Fibroblast of lung (primary cell): ENCODE results near the gene AKAP7. TPM values are rescaled to one million over a fixed set of nuclear protein-coding genes. Genes with fewer than 3 reads are reported as not detected.

Experiments used
- DNase-seq, 2 donors: peaks; one replicate each; pipeline versions ENCODE4 v3.0.0 to v3.0.0-alpha.2; 2010; ENCODE audit warnings: low read depth in 2 of 2
- H2AFZ ChIP-seq: 2 replicates; pipeline ENCODE4 v1.5.1; 2012; ENCODE audit warnings: low read length, control low read depth, inconsistent platforms
- H3K27ac ChIP-seq: 2 replicates; pipeline ENCODE4 v1.5.1; 2011; ENCODE audit warnings: low read length, control low read depth; ENCODE audit not compliant: insufficient read depth
- H3K27me3 ChIP-seq: 2 replicates; pipeline ENCODE4 v1.5.1; 2011; ENCODE audit warnings: mild to moderate bottlenecking, low read length; ENCODE audit not compliant: control insufficient read depth, insufficient read depth
- H3K36me3 ChIP-seq: 2 replicates; pipeline ENCODE4 v1.5.1; 2011; ENCODE audit warnings: low read length; ENCODE audit not compliant: control insufficient read depth, insufficient read depth
- H3K4me1 ChIP-seq: 2 replicates; pipeline ENCODE4 v1.5.1; 2011; ENCODE audit warnings: low read length; ENCODE audit not compliant: control insufficient read depth, insufficient read depth; ENCODE audit errors: extremely low read depth
- H3K4me2 ChIP-seq: 2 replicates; pipeline ENCODE4 v1.5.1; 2011; ENCODE audit warnings: low read length, control low read depth; ENCODE audit not compliant: insufficient read depth; ENCODE audit errors: extremely low read depth
- H3K4me3 ChIP-seq, 4 experiments: fragments of 200-600 bp in 1 of 4; sonication (generic) in 1 of 4; replicated peaks in 1 of 4; 2 replicates each; pipeline ENCODE4 v1.5.1; 2011 to 2016; ENCODE audit warnings: low read length in 4 of 4, low read depth in 3 of 4, mild to moderate bottlenecking in 3 of 4, control low read depth in 2 of 4, inconsistent platforms in 1 of 4, mixed read lengths in 1 of 4; ENCODE audit not compliant: insufficient read depth in 1 of 4; ENCODE audit errors: control extremely low read depth in 1 of 4
- H3K79me2 ChIP-seq: 2 replicates; pipeline ENCODE4 v1.5.1; 2012; ENCODE audit warnings: mild to moderate bottlenecking, low read length, inconsistent platforms; ENCODE audit not compliant: control insufficient read depth, insufficient read depth
- H3K9ac ChIP-seq: 2 replicates; pipeline ENCODE4 v1.5.1; 2011; ENCODE audit warnings: mild to moderate bottlenecking, low read length, control low read depth; ENCODE audit not compliant: insufficient read depth
- H3K9me3 ChIP-seq: 2 replicates; pipeline ENCODE4 v1.5.1; 2012; ENCODE audit warnings: low read depth, low read length; ENCODE audit not compliant: control insufficient read depth, insufficient read depth
- H4K20me1 ChIP-seq: 2 replicates; pipeline ENCODE4 v1.5.1; 2011; ENCODE audit warnings: low read length; ENCODE audit not compliant: control insufficient read depth, insufficient read depth; ENCODE audit errors: extremely low read depth
- CTCF ChIP-seq, 2 donors: IDR thresholded peaks in 1 of 2; conservative IDR thresholded peaks in 1 of 2; 1 replicate in 1 of 2; 2 replicates in 1 of 2; pipeline ENCODE4 v1.5.1; 2011 to 2012; ENCODE audit warnings: low read length in 2 of 2, control low read depth in 1 of 2, inconsistent platforms in 1 of 2, low read depth in 1 of 2, mild to moderate bottlenecking in 1 of 2
- EZH2 ChIP-seq: IDR thresholded peaks from 2 replicates; pipeline ENCODE4 v1.5.1; 2012; ENCODE audit warnings: low read length, control low read depth, mild to moderate bottlenecking; ENCODE audit errors: missing control alignments
- polyA plus RNA-seq, 2 donors: library from polyadenylated mRNA; depleted of rRNA in 1 of 2; stranded (reverse) in 1 of 2; unstranded in 1 of 2; fragments of >200 nt; gene quantifications; 2 replicates each; pipeline ENCODE4 v1.2.1, GENCODE V29; 2011 to 2012; ENCODE audit warnings: missing spikeins in 1 of 2
- total RNA-seq: library from RNA; depleted of rRNA; stranded (reverse); fragments of >200 nt; gene quantifications from 2 replicates; pipeline ENCODE4 v1.2.1, GENCODE V29; 2014

AKAP7 gene
- total and polyA plus RNA-seq, 2 donors (not counting 1 experiment from before 2014, with no cell fraction given), result 3.1 to 5.8 TPM

GRCh38 chr6:131163886-131164285, 28.6 kb downstream of the AKAP7 start:
- H3K27ac ChIP-seq, result no peak overlapping the region
- H3K4me1 ChIP-seq, result no peaks in the 10 kb centered on the region
- H3K27me3 ChIP-seq, result no peaks in the 10 kb centered on the region
- no peak overlapping the region for H3K9ac ChIP-seq
- peak in 1 of 2 donors; percentile 64 for DNase-seq
- TF ChIP-seq EZH2 (no peak), CTCF (conservative IDR thresholded peaks at IDR 0.05 in 1 of 2, IDR thresholded peaks at IDR 0.05 in 1 of 2; ENCODE audit: low read depth in 1 of 2, low read length in 2 of 2) (no peak)
- no peak overlapping the region for H2AFZ ChIP-seq
- H3K79me2 ChIP-seq, result no peaks in the 10 kb centered on the region
- no peaks in the 10 kb centered on the region for H4K20me1 ChIP-seq
- H3K4me3 ChIP-seq, result no peak overlapping the region
- no peaks in the 10 kb centered on the region for H3K9me3 ChIP-seq
- no peaks in the 10 kb centered on the region for H3K36me3 ChIP-seq
- H3K4me2 ChIP-seq, result no peak overlapping the region

DNA sequence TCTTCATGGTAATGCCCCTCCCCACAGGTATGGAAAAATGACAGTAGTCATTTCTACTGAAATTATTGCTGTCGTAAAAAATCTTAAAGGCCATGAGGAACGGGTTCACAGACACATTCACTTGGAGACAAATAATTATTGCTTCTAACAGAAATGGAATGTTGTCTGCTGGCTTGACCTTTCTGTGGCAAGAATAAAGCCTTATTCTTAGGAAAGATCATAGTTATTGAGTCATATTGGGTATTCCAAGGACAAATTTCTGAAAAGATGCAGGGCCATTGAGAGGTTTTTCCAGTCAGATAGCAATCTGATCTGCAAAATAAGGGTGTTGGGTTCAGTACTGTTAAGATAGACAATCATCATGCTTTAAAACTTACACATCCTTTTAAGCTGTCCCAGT, 29.2 kb downstream of the AKAP7 start:
- H3K4me3 ChIP-seq, result no peak overlapping the region
- no peak overlapping the region for H2AFZ ChIP-seq
- no peaks in the 10 kb centered on the region for H4K20me1 ChIP-seq
- H3K4me1 ChIP-seq, result no peaks in the 10 kb centered on the region
- no peaks in the 10 kb centered on the region for H3K79me2 ChIP-seq
- no peaks in the 10 kb centered on the region for H3K36me3 ChIP-seq
- no peak overlapping the region for H3K27ac ChIP-seq
- TF ChIP-seq EZH2, result no peak
- no peak for TF ChIP-seq CTCF (conservative IDR thresholded peaks at IDR 0.05 in 1 of 2, IDR thresholded peaks at IDR 0.05 in 1 of 2; ENCODE audit: low read depth in 1 of 2, low read length in 2 of 2)
- H3K4me2 ChIP-seq, result no peak overlapping the region
- DNase-seq, result peak in 1 of 2 donors; percentile 34
- H3K9ac ChIP-seq, result no peak overlapping the region
- H3K27me3 ChIP-seq, result no peaks in the 10 kb centered on the region
- H3K9me3 ChIP-seq, result no peaks in the 10 kb centered on the region

- no peaks in the 10 kb centered on the region for H3K27me3 ChIP-seq
- no peak overlapping the region for H3K27ac ChIP-seq
- H4K20me1 ChIP-seq, result no peaks in the 10 kb centered on the region
- H3K4me3 ChIP-seq, result no peak overlapping the region
- H3K36me3 ChIP-seq, result no peaks in the 10 kb centered on the region
- H3K9ac ChIP-seq, result no peak overlapping the region
- no peak for TF ChIP-seq CTCF (conservative IDR thresholded peaks at IDR 0.05 in 1 of 2, IDR thresholded peaks at IDR 0.05 in 1 of 2; ENCODE audit: low read depth in 1 of 2, low read length in 2 of 2)
- TF ChIP-seq EZH2, result no peak
- H3K4me1 ChIP-seq, result no peaks in the 10 kb centered on the region
- DNase-seq, result peak in 1 of 2 donors; percentile 31
- H3K79me2 ChIP-seq, result no peaks in the 10 kb centered on the region
- H2AFZ ChIP-seq, result no peak overlapping the region
- no peak overlapping the region for H3K4me2 ChIP-seq
- H3K9me3 ChIP-seq, result no peaks in the 10 kb centered on the region
These were observed 32.5 kb downstream of the AKAP7 start for GRCh38 chr6:131167773-131168172.
